BE2C (cell line): ENCODE results near the gene NPFFR2.
"Not testable (repeated sequence)": the region's sequence is repeated elsewhere in the genome, so short reads cannot be mapped to it uniquely, and the experiment has no call there.

Experiments
- DNase-seq: peaks from one replicate; pipeline ENCODE4 v3.0.0-alpha.2; 2020
- H3K27me3 ChIP-seq: fragments of 250-450 bp; sonication (Bioruptor Pico); 2 replicates; pipeline ENCODE4 v1.5.1; 2020; ENCODE audit warnings: mild to moderate bottlenecking
- H3K36me3 ChIP-seq: fragments of 250-450 bp; sonication (Bioruptor Pico); 2 replicates; pipeline ENCODE4 v1.5.1; 2020; ENCODE audit warnings: mild to moderate bottlenecking
- H3K4me1 ChIP-seq: fragments of 250-450 bp; sonication (Bioruptor Pico); 2 replicates; pipeline ENCODE4 v1.5.1; 2020
- H3K4me3 ChIP-seq: 2 replicates; pipeline ENCODE4 v1.5.1; 2011; ENCODE audit warnings: low read depth, low read length
- H3K9me3 ChIP-seq: fragments of 250-450 bp; sonication (Bioruptor Pico); 2 replicates; pipeline ENCODE4 v1.5.1; 2020
- CTCF ChIP-seq: IDR thresholded peaks from 2 replicates; pipeline ENCODE4 v1.5.1; 2012; ENCODE audit warnings: mild to moderate bottlenecking, low read depth, low read length

NPFFR2 gene

GRCh38 chr4:72073816-72074215 lies 42.0 kb downstream of the NPFFR2 start:
- Histone ChIP-seq H3K4me3 (no peak overlapping the region), H3K4me1 (no peaks in the 10 kb centered on the region), H3K9me3 (no peaks in the 10 kb centered on the region), H3K36me3 (no peaks in the 10 kb centered on the region), H3K27me3 (no peaks in the 10 kb centered on the region)
- TF ChIP-seq CTCF: no peak
- DNase-seq: no peak

GRCh38 chr4:72076562-72076961 lies 44.8 kb downstream of the NPFFR2 start:
- no peaks in the 10 kb centered on the region for H3K27me3 ChIP-seq

GRCh38 chr4:72077346-72077745 lies 45.5 kb downstream of the NPFFR2 start:
- DNase-seq: no peak
- Histone ChIP-seq H3K9me3 (no peaks in the 10 kb centered on the region), H3K27me3 (no peaks in the 10 kb centered on the region), H3K4me1 (no peaks in the 10 kb centered on the region), H3K36me3 (no peaks in the 10 kb centered on the region), H3K4me3 (no peak overlapping the region)
- TF ChIP-seq CTCF: no peak

More at GRCh38 chr4:72076562-72076961, 44.8 kb downstream of the NPFFR2 start:
- Histone ChIP-seq H3K4me1 (no peaks in the 10 kb centered on the region), H3K9me3 (no peaks in the 10 kb centered on the region), H3K4me3 (no peak overlapping the region), H3K36me3 (no peaks in the 10 kb centered on the region)
- TF ChIP-seq CTCF: no peak
- no peak for DNase-seq

GRCh38 chr4:72084587-72085011 lies 52.8 kb downstream of the NPFFR2 start:
- no peak for DNase-seq
- H3K4me3 ChIP-seq: no peak overlapping the region
- no peak for TF ChIP-seq CTCF
- no peaks in the 10 kb centered on the region for H3K27me3 ChIP-seq
- H3K36me3 ChIP-seq: no peaks in the 10 kb centered on the region
- no peaks in the 10 kb centered on the region for H3K9me3 ChIP-seq
- no peaks in the 10 kb centered on the region for H3K4me1 ChIP-seq

- H3K4me3 ChIP-seq, H3K4me1 ChIP-seq, H3K27me3 ChIP-seq, H3K36me3 ChIP-seq, H3K9me3 ChIP-seq, DNase-seq: not testable (repeated sequence)
Measured at GRCh38 chr4:72090606-72091005, 58.8 kb downstream of the NPFFR2 start.

GRCh38 chr4:72094059-72094797 lies 62.4 kb downstream of the NPFFR2 start:
- H3K27me3 ChIP-seq: no peaks in the 10 kb centered on the region
- no peaks in the 10 kb centered on the region for H3K4me1 ChIP-seq
- TF ChIP-seq CTCF: no peak
- H3K4me3 ChIP-seq: no peak overlapping the region
- no peaks in the 10 kb centered on the region for H3K36me3 ChIP-seq
- H3K9me3 ChIP-seq: no peaks in the 10 kb centered on the region
- DNase-seq: no peak
